AG20443 (cell line): Measurements from ENCODE around the gene LRRIQ1.
"Not testable (repeated sequence)": the region's sequence is repeated elsewhere in the genome, so short reads cannot be mapped to it uniquely, and the experiment has no call there.

Experiments used
- DNase-seq: peaks from one replicate; pipeline ENCODE4 v3.0.0; 2012; ENCODE audit warnings: low spot score, mixed read lengths

LRRIQ1 gene, protein sequence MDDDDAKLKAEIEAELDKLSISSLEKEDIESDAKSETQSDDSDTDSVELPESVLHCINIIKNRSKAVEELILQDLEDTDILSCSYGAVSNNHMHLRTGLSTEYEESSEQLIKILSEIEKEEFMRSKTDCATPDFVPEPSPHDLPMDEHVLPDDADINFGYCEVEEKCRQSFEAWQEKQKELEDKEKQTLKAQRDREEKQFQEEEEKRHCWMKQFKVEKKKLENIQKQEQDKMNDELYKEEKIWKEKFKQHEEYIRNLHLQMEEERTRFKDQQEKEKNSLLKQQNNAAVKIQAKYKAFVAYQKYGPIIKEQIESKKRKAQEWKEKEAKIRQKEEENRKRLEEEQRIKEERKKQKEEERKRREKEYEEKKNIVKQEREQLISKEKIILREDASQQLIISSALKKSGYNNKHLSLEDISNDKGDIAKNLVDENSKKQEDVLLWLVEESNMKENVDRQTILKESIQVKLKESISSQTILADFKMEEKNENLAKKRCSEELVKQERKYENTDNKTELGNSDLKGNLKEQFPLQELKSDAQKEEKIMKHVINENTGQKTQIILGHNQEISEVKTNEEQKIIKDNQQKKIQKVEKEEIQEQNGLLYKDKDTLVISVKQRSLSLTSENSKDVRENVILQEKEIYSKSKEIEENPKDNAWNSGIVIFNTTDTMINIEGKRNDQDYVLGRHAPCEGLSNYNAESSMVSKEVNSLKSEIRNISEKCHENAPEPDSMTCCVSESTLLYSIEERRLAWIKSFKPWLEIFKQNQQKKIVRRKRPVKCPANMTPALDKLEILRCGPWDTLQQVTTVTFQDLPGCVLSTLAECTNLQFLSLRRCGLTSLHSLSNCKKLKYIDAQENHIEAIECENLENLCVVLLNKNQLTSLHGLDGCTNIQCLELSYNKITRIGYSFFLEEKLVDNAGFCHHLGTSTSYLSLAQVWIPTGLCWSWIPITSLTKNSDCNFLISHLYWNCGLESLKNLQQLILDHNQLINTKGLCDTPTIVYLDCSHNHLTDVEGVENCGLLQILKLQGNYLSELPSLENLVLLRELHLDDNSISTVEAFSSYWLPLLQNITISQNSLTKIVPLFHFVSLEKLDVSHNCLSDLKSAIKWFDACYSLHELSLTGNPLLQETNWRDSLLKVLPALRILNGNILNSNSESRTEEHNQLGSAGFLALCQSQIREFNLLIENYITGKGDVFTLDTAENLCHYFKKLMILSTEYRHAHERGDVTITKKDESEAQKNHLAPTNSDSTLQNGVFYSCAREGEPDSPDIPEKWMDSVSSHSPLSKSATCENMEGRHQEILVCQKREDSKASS (N-terminal part only)

GRCh38 chr12:85036234-85036707 lies at the start of gene LRRIQ1, which contains the start of gene TSPAN19:
LRRIQ1 (plus strand) TSS chr12:85036351; CDS start chr12:85038177, 1,826 bp downstream.
TSPAN19 (minus strand) TSS chr12:85036277; CDS start chr12:85029946, 6,331 bp downstream.
- DNase-seq: peak; percentile 48

DNA sequence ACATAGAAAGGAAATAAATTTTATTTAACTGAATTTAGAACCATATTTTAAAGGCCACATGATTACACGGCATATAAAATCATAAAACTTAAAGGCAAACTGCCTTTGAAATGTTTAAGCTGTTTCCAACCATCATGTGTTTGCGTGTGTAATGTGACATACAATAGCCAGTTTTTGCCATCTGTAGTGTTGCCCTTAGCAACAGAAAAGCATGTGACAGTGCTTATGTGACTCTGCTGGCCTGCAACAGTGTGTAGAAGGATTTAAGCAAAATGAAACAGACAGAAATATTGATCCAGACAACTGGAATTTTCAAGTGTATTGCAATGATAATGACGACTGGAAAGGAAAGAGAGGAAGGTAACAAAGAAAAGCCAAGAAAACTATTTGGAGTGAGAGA lies 49.6 kb upstream of the LRRIQ1 start:
- no peak for DNase-seq

GRCh38 chr12:84994426-84994825 lies 41.7 kb upstream of the LRRIQ1 start:
- no peak for DNase-seq

DNA sequence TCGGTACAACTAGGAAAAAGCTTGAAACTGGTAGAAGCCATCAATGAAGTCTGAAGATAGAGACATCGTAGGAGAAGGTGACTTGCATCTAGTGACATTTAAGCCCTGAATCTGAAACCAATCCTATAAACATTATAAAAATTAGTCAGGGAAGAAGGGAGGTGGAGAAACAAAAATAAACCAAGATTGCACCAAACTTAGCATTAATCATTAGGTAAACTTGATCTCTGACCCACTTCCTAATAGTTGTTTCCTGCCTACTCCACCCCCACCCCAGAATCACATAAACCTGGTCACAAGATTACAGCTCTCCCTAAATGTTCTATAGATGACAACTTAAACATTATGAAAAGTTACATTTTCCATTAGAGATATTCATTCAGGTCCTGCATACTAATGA lies 40.5 kb upstream of the LRRIQ1 start:
- no peak for DNase-seq

GRCh38 chr12:84996759-84997158 lies 39.4 kb upstream of the LRRIQ1 start:
- no peak for DNase-seq

DNA sequence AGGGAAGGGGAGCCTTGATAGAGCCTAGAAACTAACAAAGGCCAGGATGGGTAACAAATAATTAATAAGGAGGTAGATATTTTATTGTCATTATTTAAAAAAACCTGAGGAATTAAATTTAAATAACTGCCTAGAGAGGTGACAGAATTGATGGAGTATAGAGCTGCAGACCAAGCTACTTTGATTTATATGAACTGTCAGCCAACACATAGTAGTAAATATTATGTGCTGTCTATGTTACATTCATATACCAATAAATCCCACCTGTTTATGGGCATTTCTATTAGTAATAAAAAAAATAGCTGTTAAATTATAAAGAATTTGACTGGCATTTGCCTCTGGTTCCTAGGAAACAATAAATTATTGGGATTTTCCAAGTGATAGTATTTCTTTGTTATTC lies 37.8 kb upstream of the LRRIQ1 start:
- no peak for DNase-seq

DNA sequence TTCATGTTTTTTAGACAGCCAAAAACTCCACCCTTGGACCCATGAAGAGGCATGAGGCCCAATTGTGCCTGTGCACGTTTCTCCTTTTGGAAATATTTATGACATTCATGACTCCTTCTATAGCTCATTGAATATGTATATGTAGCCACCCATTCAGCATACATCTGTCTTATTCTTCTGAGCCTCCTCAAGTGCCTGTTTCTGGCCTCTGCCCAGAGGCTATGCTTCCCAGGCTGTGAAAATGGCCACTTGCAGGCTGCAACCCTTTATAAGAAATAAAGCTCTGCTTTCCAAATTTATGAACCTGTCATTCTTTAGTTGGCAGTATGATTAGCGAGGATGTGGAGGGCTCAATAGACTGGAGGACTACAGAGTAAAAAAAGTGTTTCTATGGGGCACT lies 35.4 kb upstream of the LRRIQ1 start:
- DNase-seq: no peak

- DNase-seq: no peak
These were observed 33.3 kb upstream of the LRRIQ1 start for GRCh38 chr12:85002778-85003296.

DNA sequence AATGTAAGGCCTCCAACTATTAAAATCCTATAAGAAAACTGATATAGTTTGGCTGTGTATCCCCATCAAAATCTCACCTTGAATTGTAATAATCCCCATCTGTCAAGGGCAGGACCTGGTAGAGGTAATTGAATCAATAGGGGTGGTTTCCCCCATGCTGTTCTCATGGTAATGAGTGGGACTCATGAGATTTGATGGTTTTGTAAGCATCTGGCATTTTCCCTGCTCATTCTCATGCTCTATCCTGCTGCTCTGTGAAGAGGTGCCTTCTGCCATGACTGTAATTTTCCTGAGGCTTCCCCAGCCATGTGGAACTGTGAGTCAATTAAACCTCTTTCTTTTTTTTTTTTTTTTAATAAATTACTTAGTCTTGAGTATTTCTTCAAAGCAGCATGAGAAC lies 31.9 kb upstream of the LRRIQ1 start:
- no peak for DNase-seq

DNA sequence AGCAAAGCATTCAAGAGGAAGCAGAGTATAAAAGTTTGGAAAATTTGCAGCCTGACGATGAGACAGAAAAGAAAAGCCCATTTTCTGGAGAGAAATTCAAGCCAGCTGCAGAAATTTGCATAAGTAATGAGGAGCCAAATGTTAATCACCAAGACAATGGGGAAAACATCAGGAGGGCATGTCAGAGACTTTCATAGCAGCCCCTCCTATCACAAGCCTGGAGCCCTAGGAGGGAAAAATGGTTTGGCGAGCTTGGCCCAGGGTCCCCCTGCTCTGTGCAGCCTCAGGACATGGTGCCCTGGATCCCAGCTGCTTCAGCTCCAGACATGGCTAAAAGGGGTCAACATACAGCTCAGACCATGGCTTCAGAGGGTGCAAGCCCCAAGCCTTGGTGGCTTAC lies 31.1 kb upstream of the LRRIQ1 start:
- DNase-seq: not testable (repeated sequence)

- DNase-seq: no peak
These were observed 30.5 kb upstream of the LRRIQ1 start for GRCh38 chr12:85005615-85006014.

DNA sequence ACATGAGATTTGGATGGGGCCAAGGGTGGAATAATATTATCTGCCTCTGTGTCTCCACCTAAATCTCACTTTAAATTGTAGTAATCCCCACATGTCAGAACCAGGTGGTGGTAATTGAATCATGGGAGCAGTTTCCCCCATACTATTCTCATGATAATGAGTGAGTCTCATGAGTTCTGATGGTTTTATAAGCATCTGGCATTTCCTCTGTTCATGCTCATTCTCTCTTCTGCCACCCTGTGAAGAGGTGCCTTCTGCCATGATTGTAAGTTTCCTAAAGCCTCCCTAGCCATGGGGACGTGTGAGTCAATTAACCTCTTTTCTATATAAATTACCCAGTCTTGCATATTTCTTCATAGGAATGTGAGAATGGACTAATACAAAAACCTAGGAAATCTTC lies 29.9 kb upstream of the LRRIQ1 start:
- DNase-seq: no peak

- no peak for DNase-seq
These were observed 28.3 kb upstream of the LRRIQ1 start for GRCh38 chr12:85007836-85008235.

DNA sequence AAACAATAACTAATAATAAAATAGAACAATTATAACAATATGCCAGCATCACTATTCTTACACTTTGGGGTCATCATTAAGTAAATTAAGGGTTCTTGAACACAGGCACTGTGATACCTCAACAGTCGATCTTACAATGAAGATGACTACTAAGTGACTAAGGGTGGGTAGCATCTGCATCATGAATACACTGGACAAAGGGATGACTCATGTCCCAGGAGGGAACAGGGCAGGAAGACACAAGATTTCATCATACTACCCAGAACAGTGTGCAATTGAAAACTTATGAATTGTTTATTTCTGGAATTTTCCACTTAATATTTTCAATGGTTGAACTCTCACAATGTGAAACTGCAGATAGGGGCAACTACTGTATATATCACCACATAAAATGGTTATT lies 19.7 kb upstream of the LRRIQ1 start:
- peak; percentile 77 for DNase-seq

DNA sequence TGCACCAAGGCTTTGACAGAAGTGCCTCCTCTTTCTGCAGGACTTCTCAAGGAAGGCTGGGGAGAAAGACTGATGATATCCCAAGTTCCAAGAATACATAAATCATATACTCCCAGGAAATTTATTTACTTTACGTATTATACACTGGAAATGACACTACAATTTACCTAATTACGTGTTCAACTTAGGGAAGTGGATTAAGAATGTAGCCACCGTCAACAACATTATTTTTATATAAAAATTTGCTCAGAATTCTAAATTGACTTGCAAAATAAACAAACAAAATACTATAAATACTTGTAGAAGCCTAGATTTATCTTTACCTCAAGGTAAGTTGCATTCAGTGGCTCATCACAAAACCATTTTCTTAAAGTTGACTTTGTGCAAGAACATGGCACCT lies 19.0 kb upstream of the LRRIQ1 start:
- DNase-seq: no peak

GRCh38 chr12:85017618-85018017 lies 18.5 kb upstream of the LRRIQ1 start:
- no peak for DNase-seq

DNA sequence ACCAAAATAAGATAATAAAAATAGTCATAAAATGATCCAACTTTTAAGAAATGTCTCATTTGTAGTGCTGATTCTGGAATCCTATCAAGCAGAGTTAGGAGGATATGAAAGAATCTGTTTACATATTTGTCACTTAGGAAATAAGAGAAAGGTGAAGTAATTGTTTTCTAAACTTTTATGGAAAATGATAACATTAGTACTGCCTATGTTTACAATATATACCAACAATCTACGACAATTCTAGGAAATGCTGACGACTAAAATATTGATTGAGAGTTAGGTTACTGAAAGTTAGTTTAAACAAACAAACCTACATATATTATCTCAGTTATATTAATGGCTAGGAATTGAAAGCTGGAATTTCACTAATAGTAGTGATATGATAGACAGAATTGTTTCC lies 18.1 kb upstream of the LRRIQ1 start:
- no peak for DNase-seq

GRCh38 chr12:85029456-85029855 lies 6.7 kb upstream of the LRRIQ1 start:
- DNase-seq: peak; percentile 27

GRCh38 chr12:85036733-85037132 lies 582 bp downstream of the LRRIQ1 start:
- no peak for DNase-seq

- no peak for DNase-seq
These were observed 5.2 kb downstream of the LRRIQ1 start for GRCh38 chr12:85041395-85041794.

DNA sequence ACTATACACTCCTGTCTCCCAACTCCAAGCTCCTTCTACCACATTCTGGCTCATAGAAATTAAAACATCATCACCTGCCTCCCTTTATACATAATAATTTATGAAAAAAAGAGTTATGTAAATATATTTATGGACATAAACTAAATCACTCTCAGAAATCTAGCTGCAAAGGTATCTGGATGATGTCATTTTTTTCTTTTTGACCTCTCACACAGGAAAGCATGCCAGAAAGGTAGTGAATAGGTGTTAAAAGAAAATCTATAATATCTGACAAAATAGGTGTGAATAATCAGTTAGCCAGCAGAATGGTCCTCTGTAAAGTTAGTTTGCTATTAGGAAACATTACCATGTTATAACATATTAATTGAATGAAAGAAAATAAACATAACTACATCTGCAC lies 7.7 kb downstream of the LRRIQ1 start:
- DNase-seq: no peak
